Neural progenitor cell (in vitro differentiated cells): ENCODE measurements around the gene DISP1. TPM values are rescaled to one million over a fixed set of nuclear protein-coding genes. Genes with fewer than 3 reads are reported as not detected.

Experiments
- DNase-seq: peaks from one replicate; pipeline ENCODE4 v3.0.0-alpha.2; 2016; ENCODE audit warnings: low spot score
- H2AFZ ChIP-seq: fragments of 200-600 bp; sonication (generic); replicated peaks from 2 replicates; pipeline ENCODE4 v1.6.1; 2016; ENCODE audit warnings: antibody characterized with exemption
- H3F3A ChIP-seq: fragments of 200-600 bp; sonication (generic); 2 replicates; pipeline ENCODE4 v1.6.1; 2016; ENCODE audit warnings: antibody characterized with exemption, low read depth
- H3K27ac ChIP-seq: fragments of 200-600 bp; sonication (generic); 2 replicates; pipeline ENCODE4 v1.5.1; 2016; ENCODE audit warnings: mild to moderate bottlenecking
- H3K27me3 ChIP-seq: fragments of 200-600 bp; sonication (generic); 2 replicates; pipeline ENCODE4 v1.6.1; 2016; ENCODE audit warnings: mild to moderate bottlenecking, moderate library complexity
- H3K36me3 ChIP-seq: fragments of 200-600 bp; sonication (generic); 2 replicates; pipeline ENCODE4 v1.5.1; 2016
- H3K4me1 ChIP-seq: fragments of 200-600 bp; sonication (generic); 2 replicates; pipeline ENCODE4 v1.6.1; 2016; ENCODE audit warnings: mixed run types
- H3K4me2 ChIP-seq: fragments of 200-600 bp; sonication (generic); 2 replicates; pipeline ENCODE4 v1.6.1; 2016
- H3K4me3 ChIP-seq: fragments of 200-600 bp; sonication (generic); 2 replicates; pipeline ENCODE4 v1.5.1; 2016
- H3K79me2 ChIP-seq: fragments of 200-600 bp; sonication (generic); 2 replicates; pipeline ENCODE4 v1.6.1; 2016; ENCODE audit warnings: low read depth
- H3K9ac ChIP-seq: fragments of 200-600 bp; sonication (generic); 2 replicates; pipeline ENCODE4 v1.6.1; 2016
- H3K9me3 ChIP-seq: fragments of 200-600 bp; sonication (generic); 2 replicates; pipeline ENCODE4 v1.5.1; 2016; ENCODE audit warnings: low read depth
- H4K20me1 ChIP-seq: fragments of 200-600 bp; sonication (generic); 2 replicates; pipeline ENCODE4 v1.6.1; 2016; ENCODE audit warnings: low read depth
- H3K27ac Mint-ChIP-seq: 3 replicates; pipeline ENCODE4 v1.8.0; 2021; ENCODE audit warnings: mixed read lengths
- H3K27me3 Mint-ChIP-seq: 2 replicates; pipeline ENCODE4 v1.8.0; 2022; ENCODE audit warnings: low read depth, mild to moderate bottlenecking, inconsistent platforms, moderate library complexity, mixed read lengths; ENCODE audit not compliant: insufficient read depth
- H3K36me3 Mint-ChIP-seq: 3 replicates; pipeline ENCODE4 v1.8.0; 2021; ENCODE audit warnings: mixed read lengths
- H3K4me1 Mint-ChIP-seq: 3 replicates; pipeline ENCODE4 v1.8.0; 2021; ENCODE audit warnings: mixed read lengths
- H3K4me3 Mint-ChIP-seq: 3 replicates; pipeline ENCODE4 v1.8.0; 2021; ENCODE audit warnings: mild to moderate bottlenecking, moderate library complexity, mixed read lengths
- H3K9me3 Mint-ChIP-seq: 3 replicates; pipeline ENCODE4 v1.8.0; 2020; ENCODE audit warnings: mixed read lengths
- CTCF ChIP-seq: fragments of 200-600 bp; sonication (generic); IDR thresholded peaks from 2 replicates; pipeline ENCODE4 v1.5.1; 2017; ENCODE audit warnings: antibody characterized with exemption, mild to moderate bottlenecking
- EZH2 ChIP-seq: fragments of 200-600 bp; sonication (generic); IDR thresholded peaks from 2 replicates; pipeline ENCODE4 v1.6.1; 2017; ENCODE audit warnings: antibody characterized with exemption, mild to moderate bottlenecking, moderate library complexity
- EZH2phosphoT487 ChIP-seq: fragments of 200-600 bp; sonication (generic); IDR thresholded peaks from 2 replicates; pipeline ENCODE4 v1.6.1; 2017; ENCODE audit warnings: antibody characterized with exemption
- total RNA-seq: library from RNA; depleted of rRNA; stranded (reverse); fragments of >200 nt; gene quantifications from 2 replicates; pipeline ENCODE4 v1.2.3, GENCODE V29; 2015; ENCODE audit warnings: low replicate concordance

DISP1 gene
- total RNA-seq, 1 donor from 2014 or later, result 6.5 TPM

GRCh38 chr1:222784371-222784770, 30.5 kb upstream of the DISP1 start:
- H3K36me3 ChIP-seq, result no peaks in the 10 kb centered on the region
- no peak overlapping the region for H3K9ac ChIP-seq
- H3K27me3 ChIP-seq, result no peaks in the 10 kb centered on the region
- Mint-ChIP-seq H3K27me3 (peaks cover 3% of the 10 kb centered on the region), H3K36me3 (no peaks in the 10 kb centered on the region), H3K4me3 (no peak overlapping the region), H3K4me1 (no peaks in the 10 kb centered on the region), H3K27ac (no peak overlapping the region), H3K9me3 (no peaks in the 10 kb centered on the region)
- DNase-seq, result no peak
- H3K4me3 ChIP-seq, result no peak overlapping the region
- no peaks in the 10 kb centered on the region for H3K4me1 ChIP-seq
- H4K20me1 ChIP-seq, result no peaks in the 10 kb centered on the region
- H3K27ac ChIP-seq, result no peak overlapping the region
- no peaks in the 10 kb centered on the region for H3K79me2 ChIP-seq
- H3F3A ChIP-seq, result no peaks in the 10 kb centered on the region
- H3K9me3 ChIP-seq, result no peaks in the 10 kb centered on the region
- no peak overlapping the region for H2AFZ ChIP-seq
- no peak overlapping the region for H3K4me2 ChIP-seq
- no peak for TF ChIP-seq EZH2
- TF ChIP-seq EZH2phosphoT487, result no peak
- TF ChIP-seq CTCF, result no peak

- H3K27ac Mint-ChIP-seq, result no peak overlapping the region
- H3K9me3 Mint-ChIP-seq, result no peaks in the 10 kb centered on the region
- no peak overlapping the region for H3K4me3 Mint-ChIP-seq
- no peak overlapping the region for H2AFZ ChIP-seq
- DNase-seq, result no peak
- no peaks in the 10 kb centered on the region for H3K9me3 ChIP-seq
- H3K4me1 Mint-ChIP-seq, result no peaks in the 10 kb centered on the region
- no peaks in the 10 kb centered on the region for H4K20me1 ChIP-seq
- no peak overlapping the region for H3K4me3 ChIP-seq
- H3K79me2 ChIP-seq, result no peaks in the 10 kb centered on the region
- no peaks in the 10 kb centered on the region for H3K36me3 Mint-ChIP-seq
- H3K36me3 ChIP-seq, result no peaks in the 10 kb centered on the region
- peaks cover 3% of the 10 kb centered on the region for H3K27me3 Mint-ChIP-seq
- no peaks in the 10 kb centered on the region for H3K4me1 ChIP-seq
- H3K9ac ChIP-seq, result no peak overlapping the region
- no peak overlapping the region for H3K27ac ChIP-seq
- no peaks in the 10 kb centered on the region for H3F3A ChIP-seq
- no peak overlapping the region for H3K4me2 ChIP-seq
- no peaks in the 10 kb centered on the region for H3K27me3 ChIP-seq
- TF ChIP-seq CTCF (no peak), EZH2phosphoT487 (no peak), EZH2 (no peak)
These were observed 29.9 kb upstream of the DISP1 start for GRCh38 chr1:222784916-222785315.

GRCh38 chr1:222785529-222785928, 29.3 kb upstream of the DISP1 start:
- no peaks in the 10 kb centered on the region for H4K20me1 ChIP-seq
- H3K27ac Mint-ChIP-seq, result no peak overlapping the region
- H3K27ac ChIP-seq, result no peak overlapping the region
- no peak overlapping the region for H3K4me3 Mint-ChIP-seq
- no peaks in the 10 kb centered on the region for H3K9me3 ChIP-seq
- H3K9me3 Mint-ChIP-seq, result no peaks in the 10 kb centered on the region
- H3K36me3 Mint-ChIP-seq, result no peaks in the 10 kb centered on the region
- no peak overlapping the region for H3K4me3 ChIP-seq
- peaks cover 3% of the 10 kb centered on the region for H3K27me3 Mint-ChIP-seq
- no peaks in the 10 kb centered on the region for H3F3A ChIP-seq
- H3K27me3 ChIP-seq, result no peaks in the 10 kb centered on the region
- H3K9ac ChIP-seq, result no peak overlapping the region
- H3K79me2 ChIP-seq, result no peaks in the 10 kb centered on the region
- TF ChIP-seq CTCF, result no peak
- TF ChIP-seq EZH2, result no peak
- TF ChIP-seq EZH2phosphoT487, result no peak
- H3K4me2 ChIP-seq, result no peak overlapping the region
- no peak for DNase-seq
- H3K4me1 Mint-ChIP-seq, result no peaks in the 10 kb centered on the region
- no peaks in the 10 kb centered on the region for H3K36me3 ChIP-seq
- H2AFZ ChIP-seq, result no peak overlapping the region
- no peaks in the 10 kb centered on the region for H3K4me1 ChIP-seq

- Histone ChIP-seq H3K9me3 (no peaks in the 10 kb centered on the region), H3K27ac (no peak overlapping the region), H3F3A (no peaks in the 10 kb centered on the region), H3K36me3 (no peaks in the 10 kb centered on the region), H3K4me2 (no peak overlapping the region), H3K9ac (no peak overlapping the region), H2AFZ (no peak overlapping the region), H3K4me3 (no peak overlapping the region), H3K27me3 (no peaks in the 10 kb centered on the region), H4K20me1 (no peaks in the 10 kb centered on the region), H3K79me2 (no peaks in the 10 kb centered on the region), H3K4me1 (no peaks in the 10 kb centered on the region)
- TF ChIP-seq CTCF, result no peak
- TF ChIP-seq EZH2, result no peak
- TF ChIP-seq EZH2phosphoT487, result no peak
- no peaks in the 10 kb centered on the region for H3K36me3 Mint-ChIP-seq
- no peaks in the 10 kb centered on the region for H3K9me3 Mint-ChIP-seq
- no peak overlapping the region for H3K27ac Mint-ChIP-seq
- H3K27me3 Mint-ChIP-seq, result peaks cover 3% of the 10 kb centered on the region
- DNase-seq, result no peak
- no peaks in the 10 kb centered on the region for H3K4me1 Mint-ChIP-seq
- H3K4me3 Mint-ChIP-seq, result no peak overlapping the region
These were observed 28.7 kb upstream of the DISP1 start for GRCh38 chr1:222786121-222786520.
